HG03439 (cell line): ENCODE results near the gene LAMA1.

Experiments used
- ATAC-seq: cut with Tn5 transposase; IDR thresholded peaks from one replicate; pipeline ENCODE4 v1.9.1; 2021; ENCODE audit warnings: mild to moderate bottlenecking, moderate library complexity; ENCODE audit not compliant: unreplicated experiment

LAMA1 gene

GRCh38 chr18:7062811-7063210, 54.8 kb downstream of the LAMA1 start:
- ATAC-seq = no peak

DNA sequence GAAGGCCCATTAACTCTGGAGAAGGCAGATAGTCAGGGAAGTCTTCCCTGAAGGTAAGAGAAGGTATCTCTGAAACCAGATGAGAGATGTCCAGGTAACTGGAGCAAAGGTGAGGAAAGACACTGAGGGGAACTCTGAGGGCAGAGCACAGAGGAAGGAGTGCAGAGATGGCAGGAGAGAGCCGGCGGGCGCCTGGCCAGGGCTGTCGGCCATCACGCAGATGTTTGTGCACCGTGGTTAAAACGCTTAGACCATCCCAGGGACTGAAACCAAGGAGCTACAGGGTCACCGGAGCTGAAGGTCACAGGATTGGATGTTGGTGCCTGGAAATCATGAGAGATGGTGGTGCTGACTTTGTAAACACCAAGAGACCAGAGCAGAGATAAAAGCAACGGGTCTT, 55.4 kb downstream of the LAMA1 start:
- no peak for ATAC-seq

DNA sequence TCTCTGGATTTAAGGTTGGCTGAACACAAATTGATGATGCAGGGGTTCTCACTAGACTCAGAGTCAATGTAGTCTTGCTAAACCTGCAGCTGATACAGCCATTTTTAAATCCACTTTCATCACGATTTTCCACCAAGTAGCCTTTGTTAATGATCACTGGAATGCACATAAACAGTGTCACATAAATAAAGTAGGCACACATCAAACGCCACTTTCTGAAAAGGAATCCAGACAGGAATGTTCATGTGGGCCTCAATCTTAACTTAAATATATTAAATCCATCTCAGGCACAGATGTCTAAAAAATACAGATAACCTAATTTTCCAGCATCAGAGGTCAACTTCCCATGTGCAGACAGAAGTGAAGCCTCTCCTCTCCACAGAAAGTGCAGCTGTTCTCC, 58.3 kb downstream of the LAMA1 start:
- no peak for ATAC-seq

DNA sequence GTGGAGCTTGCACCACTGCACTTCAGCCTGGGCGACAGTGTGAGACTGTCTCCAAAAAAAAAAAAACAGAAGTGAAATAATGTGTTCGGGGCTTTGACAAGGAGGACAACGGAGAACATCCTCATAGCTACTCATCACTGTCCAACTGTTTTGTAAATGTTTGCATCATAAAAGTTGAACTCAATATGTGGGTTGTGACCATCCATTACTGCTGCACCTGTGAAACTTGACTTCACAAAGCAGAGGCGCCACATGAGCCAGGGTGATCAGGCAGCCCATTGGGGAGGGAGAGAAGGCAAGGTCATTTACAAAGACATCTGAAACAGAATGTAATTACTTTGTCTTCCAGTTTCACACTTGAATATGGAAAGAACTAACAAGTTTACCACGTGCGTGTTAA, 61.6 kb downstream of the LAMA1 start:
- ATAC-seq = no peak

DNA sequence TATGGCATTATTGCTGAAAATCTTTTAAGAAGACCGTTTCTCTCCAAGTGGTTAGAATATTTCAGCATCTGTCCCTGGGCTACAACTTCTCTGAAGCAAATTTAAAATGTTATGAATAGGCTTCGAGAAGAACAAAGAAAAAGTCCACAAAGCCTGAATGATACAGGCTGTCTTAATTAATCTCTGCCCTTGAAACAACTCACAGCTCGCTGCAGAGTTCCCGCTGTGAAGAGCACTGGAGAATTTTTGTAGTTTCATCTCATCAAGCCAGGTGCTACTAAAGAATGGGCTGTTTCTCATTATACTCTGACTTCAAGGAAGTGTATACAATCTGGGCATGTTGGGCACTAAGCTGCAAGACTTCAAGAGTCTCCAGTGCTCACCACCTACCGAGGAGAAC, 67.6 kb downstream of the LAMA1 start:
- ATAC-seq = no peak

- no peak for ATAC-seq
These were observed 69.5 kb downstream of the LAMA1 start for GRCh38 chr18:7048081-7048480.

DNA sequence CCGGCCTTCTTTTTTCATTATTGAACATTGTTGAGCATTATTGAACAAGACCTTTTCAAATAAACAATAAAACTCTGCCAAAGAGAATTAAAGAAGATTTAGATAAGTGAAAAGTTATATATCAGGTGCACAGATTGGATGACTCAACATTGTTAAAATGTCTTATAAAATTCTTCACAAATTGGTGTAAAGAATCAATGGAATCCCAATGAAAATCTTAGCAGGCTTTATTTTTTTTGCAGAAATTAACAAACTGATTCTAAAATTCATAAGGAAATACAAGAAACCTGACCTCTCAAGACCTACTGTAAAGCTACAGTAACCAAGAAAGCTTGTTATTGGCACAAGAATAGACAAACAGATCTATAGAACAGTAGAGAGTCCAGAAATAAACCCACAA, 70.3 kb downstream of the LAMA1 start:
- ATAC-seq = no peak

- ATAC-seq = no peak
These were observed 79.2 kb downstream of the LAMA1 start for GRCh38 chr18:7038330-7038851.

DNA sequence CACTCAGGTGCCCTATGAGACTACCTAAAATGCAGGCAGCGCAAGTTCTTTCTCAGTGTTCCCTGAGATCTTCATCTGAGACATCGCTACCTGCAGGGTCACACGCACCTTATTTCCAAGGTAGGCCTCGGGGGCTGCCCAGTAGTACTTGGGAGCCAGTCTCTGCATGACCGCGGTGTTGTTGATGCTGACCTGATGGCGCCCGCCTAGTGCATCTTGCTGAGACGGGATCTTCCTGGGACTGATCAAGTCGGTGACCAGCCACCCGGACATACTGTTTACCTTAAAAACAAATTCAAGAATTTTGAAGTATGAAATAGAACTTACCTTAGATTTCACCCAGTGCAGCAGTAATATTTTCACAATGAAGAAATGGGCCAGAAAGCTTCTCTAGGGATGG, 80.1 kb downstream of the LAMA1 start:
- no peak for ATAC-seq

GRCh38 chr18:7035807-7036206, 81.8 kb downstream of the LAMA1 start:
- ATAC-seq = no peak

GRCh38 chr18:7034924-7035323, 82.7 kb downstream of the LAMA1 start:
- ATAC-seq = no peak

DNA sequence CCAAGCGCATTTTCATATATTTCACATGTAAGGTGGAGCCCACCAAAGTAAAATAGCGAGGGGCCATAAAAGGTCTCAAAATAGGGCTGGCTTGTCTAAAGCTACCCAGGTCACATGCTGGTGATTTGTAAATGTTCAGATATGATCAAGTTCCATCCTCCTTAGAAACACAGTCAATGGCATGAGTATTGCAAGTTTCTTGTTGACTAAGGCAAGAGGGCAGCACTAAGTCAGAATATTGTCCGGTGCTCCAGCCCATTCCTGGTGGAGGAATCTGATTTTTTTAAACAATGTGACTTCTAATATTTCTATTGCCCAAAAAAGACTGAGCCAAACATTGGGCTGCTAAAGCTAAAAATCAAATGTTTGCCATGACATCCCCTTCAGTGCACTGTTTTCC, 85.1 kb downstream of the LAMA1 start:
- ATAC-seq = no peak

GRCh38 chr18:7028625-7029024, 89.0 kb downstream of the LAMA1 start:
- ATAC-seq = no peak

DNA sequence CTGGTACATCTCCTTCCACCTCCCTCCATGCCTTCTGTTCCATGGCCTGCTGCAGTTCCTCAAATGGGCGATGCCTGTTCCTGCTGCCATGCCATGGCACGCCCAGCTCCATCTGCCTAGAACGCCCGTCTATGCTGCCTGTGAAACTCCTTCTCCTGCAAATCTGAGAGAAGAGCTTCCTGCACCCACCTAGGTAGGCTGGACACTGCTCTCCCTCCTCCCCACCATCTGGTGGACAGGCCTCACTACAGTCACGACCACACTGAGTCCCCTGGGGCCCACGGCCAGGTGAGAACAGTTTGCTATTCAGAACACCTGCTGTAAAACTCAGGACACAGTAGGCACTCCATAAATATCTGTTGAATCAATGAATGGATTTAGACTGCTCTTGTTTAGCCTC, 92.4 kb downstream of the LAMA1 start:
- ATAC-seq = no peak

DNA sequence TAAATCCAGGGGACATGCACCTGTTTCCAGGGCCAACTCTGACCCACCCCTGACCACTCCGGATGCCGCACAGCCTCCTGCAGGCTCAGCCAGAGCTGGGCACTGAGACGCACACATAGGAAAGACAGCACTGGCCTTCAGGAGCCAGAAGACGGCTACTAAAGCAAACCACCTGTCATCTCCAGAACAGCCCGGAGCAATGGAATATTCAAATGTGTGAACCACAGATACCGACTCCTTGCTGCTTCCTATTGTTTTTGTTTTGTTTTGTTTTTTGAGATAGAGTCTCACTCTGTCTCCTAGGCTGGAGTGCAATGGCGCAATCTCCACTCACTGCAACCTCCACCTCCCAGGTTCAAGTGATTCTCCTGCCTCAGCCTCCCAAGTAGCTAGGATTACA, 94.0 kb downstream of the LAMA1 start:
- ATAC-seq = no peak

- no peak for ATAC-seq
These were observed 94.5 kb downstream of the LAMA1 start for GRCh38 chr18:7023063-7023580.

- no peak for ATAC-seq
These were observed 95.4 kb downstream of the LAMA1 start for GRCh38 chr18:7021994-7022840.

- ATAC-seq = no peak
These were observed 96.4 kb downstream of the LAMA1 start for GRCh38 chr18:7020995-7021777.

DNA sequence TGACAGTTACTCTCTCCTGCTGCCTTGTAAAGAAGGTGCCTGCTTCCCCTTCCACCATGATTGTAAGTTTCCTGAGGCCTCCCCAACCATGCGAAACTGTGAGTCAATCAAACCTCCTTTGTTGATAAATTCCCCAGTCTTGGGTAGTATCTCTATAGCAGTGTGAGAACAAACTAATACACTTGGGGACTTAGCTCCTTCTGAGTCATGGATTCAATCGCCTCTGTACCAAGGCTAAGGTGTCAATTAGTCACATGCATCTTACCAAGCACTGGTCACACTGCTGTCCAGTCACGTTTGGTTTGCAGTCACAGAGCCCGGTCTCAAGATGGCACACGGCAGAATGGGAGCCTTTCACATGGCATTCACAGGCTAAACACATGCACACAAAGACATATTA, 100.6 kb downstream of the LAMA1 start:
- ATAC-seq = no peak

GRCh38 chr18:7011142-7011541, 106.5 kb downstream of the LAMA1 start:
- ATAC-seq = no peak

DNA sequence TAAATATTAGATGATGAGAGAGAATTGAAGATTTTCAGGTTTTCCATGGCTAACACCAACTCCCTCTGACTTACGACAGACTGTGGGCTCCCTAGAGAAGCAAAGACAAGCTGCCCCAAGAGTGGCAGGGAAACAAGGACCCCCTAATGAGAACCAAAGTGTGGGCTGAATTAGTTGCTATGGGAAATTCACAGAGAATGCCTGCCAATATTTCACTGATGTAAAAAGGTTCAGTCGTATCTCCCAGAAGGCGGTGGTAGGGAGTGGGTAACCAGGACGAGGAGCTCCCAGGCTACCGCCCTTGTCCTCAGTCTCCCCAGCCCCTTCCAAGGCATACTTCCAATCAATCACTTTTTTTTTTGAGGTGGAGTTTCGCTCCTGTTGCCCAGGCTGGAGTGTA, 113.6 kb downstream of the LAMA1 start:
- no peak for ATAC-seq

GRCh38 chr18:7002107-7002506, 115.5 kb downstream of the LAMA1 start:
- ATAC-seq = no peak
